Keratinocyte (primary cell): ENCODE data around the gene NAPG. TPM values are rescaled to one million over a fixed set of nuclear protein-coding genes. Genes with fewer than 3 reads are reported as not detected.
A peak's percentile ranks its signal among the peaks of the same experiment; 100 is the strongest.

Experiments
- DNase-seq: peaks from one replicate; pipeline ENCODE4 v3.0.0-alpha.2; 2011; ENCODE audit warnings: low read depth, missing footprints, low spot score
- FAIRE-seq: peaks from 2 replicates; lab custom pipeline; 2011; peaks lifted over from hg19 to GRCh38; lab: Jason Lieb, UNC
- H2AFZ ChIP-seq: 2 replicates; pipeline ENCODE4 v1.6.0; 2012; ENCODE audit warnings: low read length, control low read depth, inconsistent platforms; ENCODE audit not compliant: control insufficient read depth
- H3K27ac ChIP-seq: 2 replicates; pipeline ENCODE4 v1.5.1; 2011; ENCODE audit warnings: low read length; ENCODE audit not compliant: control insufficient read depth, insufficient read depth
- H3K27me3 ChIP-seq: 3 replicates; pipeline ENCODE4 v1.6.0; 2011; ENCODE audit warnings: low read length; ENCODE audit not compliant: control insufficient read depth, insufficient read depth; ENCODE audit errors: extremely low read depth
- H3K36me3 ChIP-seq, 2 experiments: 2 replicates in 1 of 2; 3 replicates in 1 of 2; pipeline ENCODE4 v1.5.1; 2011; ENCODE audit warnings: low read length in 2 of 2, mild to moderate bottlenecking in 1 of 2; ENCODE audit not compliant: control insufficient read depth in 2 of 2, insufficient read depth in 2 of 2; ENCODE audit errors: extremely low read depth in 1 of 2
- H3K4me1 ChIP-seq: 3 replicates; pipeline ENCODE4 v1.5.1; 2011; ENCODE audit warnings: low read length; ENCODE audit not compliant: control insufficient read depth, insufficient read depth; ENCODE audit errors: extremely low read depth
- H3K4me2 ChIP-seq: 3 replicates; pipeline ENCODE4 v1.6.0; 2011; ENCODE audit warnings: low read depth, low read length; ENCODE audit not compliant: control insufficient read depth, insufficient read depth; ENCODE audit errors: extremely low read depth
- H3K4me3 ChIP-seq, 3 experiments: fragments of 200-600 bp in 1 of 3; sonication (generic) in 1 of 3; 2 replicates in 2 of 3; 3 replicates in 1 of 3; pipeline ENCODE4 v1.5.1; 2011 to 2016; ENCODE audit warnings: low read length in 3 of 3, mild to moderate bottlenecking in 3 of 3, control low read depth in 2 of 3, inconsistent platforms in 1 of 3, low read depth in 1 of 3, mixed read lengths in 1 of 3, mixed run types in 1 of 3, moderate library complexity in 1 of 3; ENCODE audit not compliant: control insufficient read depth in 2 of 3, insufficient read depth in 2 of 3; ENCODE audit errors: extremely low read depth in 1 of 3
- H3K79me2 ChIP-seq: 2 replicates; pipeline ENCODE4 v1.6.0; 2012; ENCODE audit warnings: low read length; ENCODE audit not compliant: control insufficient read depth, insufficient read depth
- H3K9ac ChIP-seq: 3 replicates; pipeline ENCODE4 v1.6.0; 2011; ENCODE audit warnings: low read length; ENCODE audit not compliant: control insufficient read depth, insufficient read depth; ENCODE audit errors: extremely low read depth
- H3K9me1 ChIP-seq: 3 replicates; pipeline ENCODE4 v1.6.0; 2011; ENCODE audit warnings: low read length; ENCODE audit not compliant: control insufficient read depth, insufficient read depth; ENCODE audit errors: extremely low read depth
- H3K9me3 ChIP-seq: 2 replicates; pipeline ENCODE4 v1.5.1; 2012; ENCODE audit warnings: low read depth, low read length; ENCODE audit not compliant: control insufficient read depth
- H4K20me1 ChIP-seq: 3 replicates; pipeline ENCODE4 v1.6.0; 2011; ENCODE audit warnings: low read length; ENCODE audit not compliant: control insufficient read depth, insufficient read depth; ENCODE audit errors: extremely low read depth
- CTCF ChIP-seq, 3 experiments: IDR thresholded peaks in 1 of 3; conservative IDR thresholded peaks in 1 of 3; optimal IDR thresholded peaks in 1 of 3; 2 replicates in 2 of 3; 3 replicates in 1 of 3; pipeline versions ENCODE3 to v1.5.1; 2011; ENCODE audit warnings: low read length in 3 of 3, mild to moderate bottlenecking in 3 of 3, moderate library complexity in 2 of 3, control low read depth in 1 of 3, inconsistent platforms in 1 of 3; ENCODE audit not compliant: insufficient read depth in 2 of 3; ENCODE audit errors: extremely low read depth in 1 of 3
- EZH2 ChIP-seq: IDR thresholded peaks from one replicate; pipeline ENCODE4 v1.6.1; 2012; ENCODE audit warnings: inconsistent platforms, mild to moderate bottlenecking, low read length, moderate library complexity
- dilution Hi-C: fragments of 300-500 bp; cut with MboI; formaldehyde crosslinking; loops from one replicate; pipeline ENCODE4 v1.7.0; 2020; ENCODE audit warnings: low sequenced_read_pairs; ENCODE audit not compliant: extremely low pct_ligation_motif_present
- polyA plus RNA-seq, 5 experiments: library from polyadenylated mRNA; depleted of rRNA in 3 of 5; stranded (reverse) in 3 of 5; stranded (forward) in 1 of 5; unstranded in 1 of 5; fragments of >200 nt; gene quantifications; 1 replicate in 1 of 5; 2 replicates in 3 of 5; 3 replicates in 1 of 5; pipeline versions ENCODE4 v1.2.1 to v1.2.3, GENCODE V29; 2011 to 2012; ENCODE audit warnings: missing spikeins in 2 of 5, low read depth in 1 of 5, low replicate concordance in 1 of 5

NAPG gene
- polyA plus RNA-seq, 1 donor (not counting 4 experiments of a cell fraction or from before 2014, with no cell fraction given), result 30.8 TPM

GRCh38 chr18:10523544-10523943 is 2.3 kb upstream of the NAPG start:
- Histone ChIP-seq H3K4me1 (peaks cover 30% of the 10 kb centered on the region), H3K9ac (no peak overlapping the region), H3K36me3 (no peaks in the 10 kb centered on the region), H3K9me3 (no peaks in the 10 kb centered on the region), H2AFZ (no peak overlapping the region), H3K27me3 (no peaks in the 10 kb centered on the region), H3K4me2 (no peak overlapping the region), H3K79me2 (peaks cover 24% of the 10 kb centered on the region), H3K9me1 (peaks cover 5% of the 10 kb centered on the region), H3K4me3 (no peak overlapping the region), H4K20me1 (no peaks in the 10 kb centered on the region), H3K27ac (no peak overlapping the region)
- FAIRE-seq (no peak), DNase-seq (no peak)
- dilution Hi-C loops, result no loop called here
- TF ChIP-seq EZH2 (no peak), CTCF (optimal IDR thresholded peaks at IDR 0.05 in 1 of 3, IDR thresholded peaks at IDR 0.05 in 1 of 3, conservative IDR thresholded peaks at IDR 0.05 in 1 of 3; ENCODE audit: extremely low read depth in 1 of 3, insufficient read depth in 2 of 3, low read length in 3 of 3) (no peak)

- dilution Hi-C loops, result no loop called here
- Histone ChIP-seq H3K9me1 (peaks cover 5% of the 10 kb centered on the region), H3K36me3 (no peaks in the 10 kb centered on the region), H3K9me3 (no peaks in the 10 kb centered on the region), H3K79me2 (peaks cover 36% of the 10 kb centered on the region), H4K20me1 (no peaks in the 10 kb centered on the region), H3K4me1 (peaks cover 22% of the 10 kb centered on the region), H3K9ac (no peak overlapping the region), H3K27ac (no peak overlapping the region), H2AFZ (peak overlapping the region; percentile 68), H3K4me2 (peak overlapping the region; percentile 74), H3K27me3 (no peaks in the 10 kb centered on the region), H3K4me3 (no peak overlapping the region)
- no peak for TF ChIP-seq EZH2
- TF ChIP-seq CTCF (optimal IDR thresholded peaks at IDR 0.05 in 1 of 3, IDR thresholded peaks at IDR 0.05 in 1 of 3, conservative IDR thresholded peaks at IDR 0.05 in 1 of 3; ENCODE audit: extremely low read depth in 1 of 3, insufficient read depth in 2 of 3, low read length in 3 of 3), result no peak
- DNase-seq (no peak), FAIRE-seq (no peak)
Measured at GRCh38 chr18:10524507-10525370, 1.1 kb upstream of the NAPG start.
